H1 (cell line): ENCODE results near the gene MAFB. TPM values are rescaled to one million over a fixed set of nuclear protein-coding genes. Genes with fewer than 3 reads are reported as not detected.

Experiments
- CTCF ChIA-PET: fragments of 300-600 bp; sonication (Branson Sonifier 250); formaldehyde crosslinking; loops from one replicate; lab custom pipeline; 2021; ENCODE audit not compliant: partially characterized antibody; lab: Charles Lee
- POLR2A ChIA-PET: fragments of 300-600 bp; sonication (Branson Sonifier 250); formaldehyde crosslinking; loops from one replicate; lab custom pipeline; 2021; ENCODE audit warnings: inconsistent platforms; ENCODE audit not compliant: partially characterized antibody; lab: Charles Lee
- DNase-seq, 2 experiments: peaks; one replicate each; pipeline versions ENCODE4 v3.0.0 to v3.0.0-alpha.2; 2010 to 2022; ENCODE audit warnings: low spot score in 2 of 2, low read depth in 1 of 2, mixed read lengths in 1 of 2
- FAIRE-seq: peaks from 2 replicates; lab custom pipeline; 2011; peaks lifted over from hg19 to GRCh38; lab: Jason Lieb, UNC
- H2AFZ ChIP-seq: 2 replicates; pipeline ENCODE4 v1.8.1; 2012; ENCODE audit warnings: low read length, inconsistent platforms
- H2AK5ac ChIP-seq: 2 replicates; pipeline ENCODE4 v1.6.1; 2013; ENCODE audit warnings: low read depth, low read length
- H2BK120ac ChIP-seq: replicated peaks from 2 replicates; pipeline ENCODE3; 2013; ENCODE audit warnings: low read depth, low read length, inconsistent platforms
- H2BK12ac ChIP-seq: 2 replicates; pipeline ENCODE4 v1.6.1; 2013; ENCODE audit warnings: low read depth, low read length
- H2BK15ac ChIP-seq: 2 replicates; pipeline ENCODE4 v1.6.1; 2013; ENCODE audit warnings: low read length
- H2BK20ac ChIP-seq: 2 replicates; pipeline ENCODE4 v1.6.1; 2013; ENCODE audit warnings: low read length
- H2BK5ac ChIP-seq: 2 replicates; pipeline ENCODE4 v1.6.1; 2013; ENCODE audit warnings: low read depth, low read length
- H3K14ac ChIP-seq: 2 replicates; pipeline ENCODE4 v1.6.1; 2013; ENCODE audit warnings: inconsistent platforms; ENCODE audit not compliant: insufficient read length
- H3K18ac ChIP-seq: 2 replicates; pipeline ENCODE4 v1.6.1; 2013; ENCODE audit warnings: low read length; ENCODE audit errors: extremely low read depth
- H3K23ac ChIP-seq: 2 replicates; pipeline ENCODE4 v1.6.1; 2013; ENCODE audit warnings: inconsistent platforms; ENCODE audit not compliant: insufficient read length
- H3K23me2 ChIP-seq: 2 replicates; pipeline ENCODE4 v1.6.1; 2013; ENCODE audit warnings: low read depth, low read length
- H3K27ac ChIP-seq: 2 replicates; pipeline ENCODE4 v1.6.1; 2011; ENCODE audit warnings: low read depth, low read length, inconsistent platforms
- H3K27me3 ChIP-seq, 4 experiments: replicated peaks in 1 of 4; 1 replicate in 1 of 4; 2 replicates in 3 of 4; pipeline versions ENCODE4 v1.6.1 to v1.8.1; 2011 to 2013; ENCODE audit warnings: low read length in 3 of 4, mild to moderate bottlenecking in 3 of 4, inconsistent platforms in 2 of 4, mixed read lengths in 2 of 4, moderate library complexity in 1 of 4; ENCODE audit not compliant: control insufficient read depth in 3 of 4, insufficient read depth in 3 of 4; ENCODE audit errors: extremely low read depth in 1 of 4
- H3K36me3 ChIP-seq, 4 experiments: 2 replicates each; pipeline versions ENCODE4 v1.6.1 to v1.8.1; 2011 to 2013; ENCODE audit warnings: mild to moderate bottlenecking in 4 of 4, low read length in 3 of 4, moderate library complexity in 2 of 4, control low read depth in 1 of 4, inconsistent platforms in 1 of 4; ENCODE audit not compliant: insufficient read depth in 4 of 4, control insufficient read depth in 2 of 4
- H3K4ac ChIP-seq: replicated peaks from 2 replicates; pipeline ENCODE3; 2013; ENCODE audit warnings: low read length, low read depth, mixed read lengths, inconsistent platforms; ENCODE audit not compliant: insufficient read length
- H3K4me1 ChIP-seq, 4 experiments: replicated peaks in 1 of 4; 1 replicate in 1 of 4; 2 replicates in 3 of 4; pipeline versions ENCODE4 v1.6.1 to v1.8.1; 2011 to 2013; ENCODE audit warnings: low read length in 3 of 4, inconsistent platforms in 2 of 4, mixed read lengths in 1 of 4; ENCODE audit not compliant: insufficient read depth in 4 of 4, control insufficient read depth in 3 of 4
- H3K4me2 ChIP-seq, 2 experiments: 2 replicates each; pipeline versions ENCODE4 v1.6.1 to v1.8.1; 2011 to 2013; ENCODE audit warnings: low read depth in 2 of 2, low read length in 2 of 2, control low read depth in 1 of 2, inconsistent platforms in 1 of 2, mild to moderate bottlenecking in 1 of 2; ENCODE audit not compliant: insufficient read depth in 1 of 2
- H3K4me3 ChIP-seq, 4 experiments: fragments of 200-600, 300-600 bp in 1 of 4; sonication (generic), shearing (Covaris generic), sonication (Bioruptor Twin) in 1 of 4; 2 replicates each; pipeline versions ENCODE4 v1.5.1 to v1.8.1; 2011 to 2016; ENCODE audit warnings: low read length in 4 of 4, low read depth in 3 of 4, control low read depth in 2 of 4, inconsistent platforms in 2 of 4, mild to moderate bottlenecking in 2 of 4, mixed read lengths in 1 of 4, moderate library complexity in 1 of 4; ENCODE audit not compliant: insufficient read depth in 2 of 4; ENCODE audit errors: extremely low read depth in 1 of 4
- H3K56ac ChIP-seq: replicated peaks from 2 replicates; pipeline ENCODE3; 2013; ENCODE audit warnings: low read depth, mild to moderate bottlenecking, mixed read lengths, low read length, inconsistent platforms; ENCODE audit not compliant: insufficient read length
- H3K79me1 ChIP-seq: 2 replicates; pipeline ENCODE4 v1.6.1; 2013; ENCODE audit warnings: low read depth, low read length, control low read depth
- H3K79me2 ChIP-seq, 2 experiments: 2 replicates each; pipeline versions ENCODE4 v1.6.1 to v1.8.1; 2012 to 2013; ENCODE audit warnings: low read length in 2 of 2, mild to moderate bottlenecking in 2 of 2, inconsistent platforms in 1 of 2; ENCODE audit not compliant: insufficient read depth in 2 of 2, control insufficient read depth in 1 of 2
- H3K9ac ChIP-seq, 4 experiments: replicated peaks in 1 of 4; 1 replicate in 1 of 4; 2 replicates in 3 of 4; pipeline versions ENCODE4 v1.6.1 to v1.8.1; 2011 to 2013; ENCODE audit warnings: low read depth in 3 of 4, low read length in 3 of 4, control low read depth in 2 of 4, mild to moderate bottlenecking in 2 of 4, moderate library complexity in 2 of 4, inconsistent platforms in 1 of 4; ENCODE audit errors: extremely low read depth in 1 of 4
- H3K9me3 ChIP-seq, 2 experiments: 2 replicates each; pipeline versions ENCODE4 v1.6.1 to v1.8.1; 2012 to 2013; ENCODE audit warnings: mild to moderate bottlenecking in 2 of 2, moderate library complexity in 2 of 2, control low read depth in 1 of 2, inconsistent platforms in 1 of 2, low read depth in 1 of 2, low read length in 1 of 2, mixed read lengths in 1 of 2; ENCODE audit not compliant: insufficient read depth in 2 of 2
- H4K20me1 ChIP-seq, 2 experiments: replicated peaks in 1 of 2; 2 replicates each; pipeline versions ENCODE3 to v1.8.1; 2011 to 2013; ENCODE audit warnings: inconsistent platforms in 2 of 2, low read length in 2 of 2, mild to moderate bottlenecking in 1 of 2; ENCODE audit not compliant: insufficient read depth in 2 of 2, control insufficient read depth in 1 of 2
- H4K5ac ChIP-seq: 2 replicates; pipeline ENCODE4 v1.6.1; 2013; ENCODE audit warnings: low read length, low read depth, mixed read lengths, inconsistent platforms; ENCODE audit not compliant: insufficient read length
- H4K8ac ChIP-seq: 2 replicates; pipeline ENCODE4 v1.8.0; 2013; ENCODE audit warnings: mild to moderate bottlenecking, moderate library complexity, low read length, inconsistent platforms; ENCODE audit not compliant: insufficient read depth; ENCODE audit errors: extremely low read depth
- H4K91ac ChIP-seq: replicated peaks from 2 replicates; pipeline ENCODE3; 2013; ENCODE audit warnings: low read length, mixed read lengths, inconsistent platforms; ENCODE audit not compliant: insufficient read length
- BACH1 ChIP-seq: IDR thresholded peaks from 2 replicates; pipeline ENCODE4 v1.6.1; 2012; ENCODE audit warnings: low read length, improper control_type of control experiment
- HDAC6 ChIP-seq: IDR thresholded peaks from one replicate; pipeline ENCODE4 v1.7.1; 2012; ENCODE audit warnings: low read depth, mild to moderate bottlenecking, inconsistent platforms, low read length, moderate library complexity
- MAX ChIP-seq: IDR thresholded peaks from 2 replicates; pipeline ENCODE4 v1.6.1; 2012; ENCODE audit warnings: inconsistent platforms
- RAD21 ChIP-seq, 2 experiments: IDR thresholded peaks in 1 of 2; conservative IDR thresholded peaks in 1 of 2; 2 replicates each; pipeline ENCODE4 v1.6.1; 2011; ENCODE audit warnings: low read depth in 2 of 2, low read length in 2 of 2, improper control_type of control experiment in 1 of 2, inconsistent platforms in 1 of 2, mild to moderate bottlenecking in 1 of 2, moderate library complexity in 1 of 2
- SAP30 ChIP-seq: fragments of 300-600 bp; sonication (generic); IDR thresholded peaks from 2 replicates; pipeline ENCODE4 v1.7.1; 2012; ENCODE audit warnings: low read length, moderate library complexity, mild to moderate bottlenecking, inconsistent platforms; ENCODE audit not compliant: insufficient read depth, insufficient replicate concordance
- SIRT6 ChIP-seq: IDR thresholded peaks from one replicate; pipeline ENCODE4 v1.7.1; 2012; ENCODE audit warnings: low read length, inconsistent platforms
- SP4 ChIP-seq: IDR thresholded peaks from 2 replicates; pipeline ENCODE4 v1.6.1; 2012; ENCODE audit warnings: low read length, inconsistent platforms
- SUZ12 ChIP-seq: fragments of 200-600 bp; sonication (generic); IDR thresholded peaks from 2 replicates; pipeline ENCODE4 v1.6.1; 2012; ENCODE audit warnings: mild to moderate bottlenecking, inconsistent platforms, low read length, moderate library complexity, mixed read lengths
- WGBS, 2 experiments: shearing (Covaris generic) in 1 of 2; methylation state at CpG; one replicate each; pipeline versions ENCODE4 v1.1.6 to v1.1.7; 2013 to 2015; ENCODE audit warnings: low lambda C conversion rate in 2 of 2, mixed read lengths in 2 of 2, inconsistent platforms in 1 of 2, low coverage in 1 of 2, missing lambda C conversion rate in 1 of 2; ENCODE audit not compliant: insufficient replicate concordance in 2 of 2, insufficient coverage in 1 of 2, insufficient read length in 1 of 2; ENCODE audit errors: extremely low coverage in 1 of 2, missing lambda C conversion rate in 1 of 2; 5-methylcytosine and 5-hydroxymethylcytosine counted together
- polyA plus RNA-seq, 7 experiments: library from polyadenylated mRNA; depleted of rRNA in 3 of 7; stranded (reverse) in 5 of 7; unstranded in 2 of 7; fragments of >200 nt in 5 of 7; fragments of 200-250 nt in 2 of 7; gene quantifications; 1 replicate in 5 of 7; 2 replicates in 1 of 7; 4 replicates in 1 of 7; pipeline versions ENCODE4 v1.2.1 to v1.2.3, GENCODE V29; 2011 to 2013; ENCODE audit warnings: missing spikeins in 2 of 7, mixed read lengths in 2 of 7
- total RNA-seq: library from RNA; stranded (reverse); fragmentation: NEBNext Ultra II Directional; extraction: Animal tissue kit (Norgen Biotek cat#: 25700); gene quantifications from 2 replicates; pipeline ENCODE4 v1.2.1, GENCODE V29; 2021

Gene MAFB
- total and polyA plus RNA-seq, 2 of the 8 experiments (the other 6 are each of a cell fraction or from before 2014, with no cell fraction given) = 0.83 to 1.8 TPM

DNA sequence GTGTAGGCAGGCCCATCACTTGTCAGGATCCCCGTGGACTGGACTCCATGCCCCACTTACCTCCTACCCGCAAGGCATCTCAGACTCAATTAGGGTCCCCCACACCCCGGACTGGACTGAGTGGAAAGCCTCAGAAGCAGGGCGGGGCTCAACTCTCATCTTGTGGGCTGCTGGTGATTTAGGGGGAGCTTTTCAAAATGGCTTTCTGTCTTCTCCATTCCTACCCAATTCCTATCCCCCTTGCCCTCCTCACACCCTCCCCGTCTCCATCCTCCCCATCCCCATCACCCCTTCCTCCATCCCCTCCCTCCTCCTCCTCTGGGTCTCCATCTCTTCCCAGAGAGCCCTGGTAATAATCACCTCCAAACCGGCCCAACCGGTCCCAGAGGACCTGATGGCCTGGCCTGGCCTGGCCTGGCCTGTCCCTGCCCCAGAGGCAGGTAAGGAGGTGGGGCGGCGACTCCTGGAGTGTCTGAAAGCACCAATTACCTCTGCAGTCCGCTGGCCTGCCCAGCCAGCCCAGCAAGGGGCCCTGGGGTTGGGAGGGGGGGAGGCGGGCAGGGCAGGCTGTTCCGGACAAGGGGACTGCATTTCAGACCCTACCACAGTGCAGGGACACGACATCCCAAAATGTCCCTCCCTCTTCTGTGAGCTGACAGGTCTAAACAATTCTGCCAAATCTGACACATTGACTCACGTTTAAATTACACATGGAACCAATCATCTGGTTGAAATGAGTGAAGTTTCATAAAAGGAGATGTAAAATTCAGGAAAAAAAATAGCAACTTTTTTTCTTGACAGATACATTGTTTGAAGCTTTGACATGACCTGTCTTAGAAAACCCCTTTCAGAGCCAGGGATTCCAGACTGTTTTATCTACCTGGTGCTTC is 24.8 kb downstream of the MAFB start:
- Histone ChIP-seq H4K20me1 (peaks cover 0 to 2% of the 10 kb centered on the region in 2 experiments), H3K23me2 (peaks cover 5% of the 10 kb centered on the region; the same call in 1 of the 2 replicates), H2BK5ac (no peak overlapping the region), H3K4me1 (no peaks in the 10 kb centered on the region; a peak in 1 of 7 replicates), H3K36me3 (no peaks in the 10 kb centered on the region), H3K79me1 (no peaks in the 10 kb centered on the region), H3K4me3 (no peak overlapping the region), H2BK120ac (no peak overlapping the region), H3K14ac (no peak overlapping the region), H3K79me2 (no peaks in the 10 kb centered on the region; a peak in 1 of 4 replicates), H3K9ac (no peak overlapping the region), H3K27me3 (no peaks in the 10 kb centered on the region; a peak in 1 of 7 replicates), H3K27ac (no peak overlapping the region), H4K8ac (no peak overlapping the region), H3K9me3 (no peaks in the 10 kb centered on the region), H4K5ac (no peak overlapping the region), H3K4me2 (no peak overlapping the region), H2BK20ac (no peak overlapping the region), H2BK15ac (no peak overlapping the region), H2BK12ac (no peak overlapping the region), H3K18ac (no peak overlapping the region), H3K56ac (no peak overlapping the region), H2AFZ (no peak overlapping the region), H3K4ac (no peak overlapping the region), H2AK5ac (no peak overlapping the region), H4K91ac (no peak overlapping the region), H3K23ac (no peak overlapping the region)
- 67 to 100% methylated on average over 1 to 8 of the region's 14 CpGs for WGBS, 2 experiments
- CTCF ChIA-PET = interaction anchor here (0.9 to 1.7 kb wide), 3 partner anchors 9 to 18 kb away, joined by 3 to 4 read pairs (median 4); no protein-coding TSS in a partner anchor
- DNase-seq (no peak), FAIRE-seq (no peak)
- POLR2A ChIA-PET = interaction anchor here (0.6 kb wide), 1 partner anchor 1473 kb away, joined by 3 read pairs; no protein-coding TSS in a partner anchor
- TF ChIP-seq HDAC6 = no peak
- TF ChIP-seq SP4 = no peak
- no peak for TF ChIP-seq SUZ12
- no peak for TF ChIP-seq BACH1
- no peak for TF ChIP-seq SAP30
- TF ChIP-seq RAD21 (IDR thresholded peaks at IDR 0.05 in 1 of 2, conservative IDR thresholded peaks at IDR 0.05 in 1 of 2; ENCODE audit: low read depth in 2 of 2, low read length in 2 of 2) = 0 out of 4 replicates have a peak, but pooled peaks of 1 of the 2 experiments have one; percentile 3
- TF ChIP-seq SIRT6 = no peak
- no peak for TF ChIP-seq MAX
